IPS-NIHi11 (cell line): ENCODE measurements around the gene CRYZL1.

Experiments
- DNase-seq: peaks from one replicate; pipeline ENCODE4 v3.0.0; 2012; ENCODE audit warnings: mixed read lengths, low spot score

The CRYZL1 gene

DNA sequence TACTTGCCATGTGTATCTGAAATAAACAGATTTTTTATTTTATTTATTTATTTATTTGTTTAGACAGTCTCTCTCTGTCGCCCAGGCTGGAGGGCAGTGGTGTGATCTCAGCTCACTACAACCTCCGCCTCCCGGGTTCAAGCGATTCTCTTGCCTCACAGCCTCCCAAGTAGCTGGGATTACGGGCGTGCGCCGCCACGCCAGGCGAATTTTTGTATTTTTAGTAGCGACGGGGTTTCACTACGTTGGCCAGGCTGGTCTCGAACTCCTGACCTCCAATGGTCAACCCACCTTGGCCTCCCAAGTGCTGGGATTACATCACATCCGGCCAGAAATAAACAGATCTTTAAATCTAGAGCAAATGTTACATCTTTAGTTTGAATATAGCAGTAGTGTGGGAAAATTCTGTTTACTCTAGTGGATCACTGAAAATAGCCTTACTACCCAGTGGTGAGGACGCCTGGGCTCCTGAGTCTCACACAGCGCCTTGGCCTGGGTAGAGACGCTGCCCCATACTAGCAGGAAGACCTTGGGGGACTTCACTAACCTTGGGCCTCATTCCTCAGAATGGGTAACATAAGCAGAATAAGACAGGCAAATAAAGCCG is 100.3 kb downstream of the CRYZL1 start:
- DNase-seq, result no peak

GRCh38 chr21:33540711-33541104 is 100.8 kb downstream of the CRYZL1 start:
- no peak for DNase-seq

- no peak for DNase-seq
Observed at GRCh38 chr21:33539616-33540015, 101.9 kb downstream of the CRYZL1 start.
